Ureter (tissue), 1 donor: ENCODE data around the gene PEAK3. TPM values are rescaled to one million over a fixed set of nuclear protein-coding genes. Genes with fewer than 3 reads are reported as not detected.
A peak's percentile ranks its signal among the peaks of the same experiment; 100 is the strongest.

Source experiments
- DNase-seq: peaks from one replicate; pipeline ENCODE4 v3.0.0-alpha.2; 2020; ENCODE audit warnings: low spot score
- total RNA-seq: library from RNA; stranded (reverse); gene quantifications from one replicate; pipeline ENCODE4 v1.2.4, GENCODE V29; 2023
- donor health status: DM: yes; HTN: yes; CAD: no.

PEAK3 gene
- total RNA-seq, 1 donor from 2014 or later: 0.99 TPM

GRCh38 chr19:2270423-2271233 lies 11.3 kb downstream of the PEAK3 start:
- peak; percentile 90 for DNase-seq

GRCh38 chr19:2270157-2270422 lies 11.9 kb downstream of the PEAK3 start:
- no peak for DNase-seq

GRCh38 chr19:2269244-2270156 lies 12.5 kb downstream of the PEAK3 start:
- peak; percentile 99 for DNase-seq

GRCh38 chr19:2268861-2269243 lies 13.1 kb downstream of the PEAK3 start:
- no peak for DNase-seq

GRCh38 chr19:2268480-2268830 lies 13.5 kb downstream of the PEAK3 start:
- DNase-seq: no peak

- DNase-seq: peak; percentile 84
Measured at GRCh38 chr19:2266183-2266993, 15.6 kb downstream of the PEAK3 start.

GRCh38 chr19:2261438-2262172 lies 20.4 kb downstream of the PEAK3 start:
- no peak for DNase-seq

GRCh38 chr19:2260341-2260805 lies 21.6 kb downstream of the PEAK3 start:
- no peak for DNase-seq

- DNase-seq: no peak
Measured at GRCh38 chr19:2259336-2259735, 22.6 kb downstream of the PEAK3 start.

- no peak for DNase-seq
Measured at GRCh38 chr19:2255982-2256685, 25.8 kb downstream of the PEAK3 start, which contains the start of gene JSRP1. JSRP1 (minus strand) TSS chr19:2256417; CDS start chr19:2255314, 1,103 bp downstream.

- no peak for DNase-seq
Measured at GRCh38 chr19:2255112-2255845, 26.7 kb downstream of the PEAK3 start.

- DNase-seq: no peak
Measured at GRCh38 chr19:2254064-2254872, 27.7 kb downstream of the PEAK3 start.

- DNase-seq: no peak
Measured at GRCh38 chr19:2253106-2254063, 28.6 kb downstream of the PEAK3 start.

- DNase-seq: no peak
Measured at GRCh38 chr19:2252797-2253105, 29.2 kb downstream of the PEAK3 start.

GRCh38 chr19:2252055-2252796 lies 29.7 kb downstream of the PEAK3 start:
- DNase-seq: no peak

GRCh38 chr19:2251106-2252054 lies 30.6 kb downstream of the PEAK3 start:
- no peak for DNase-seq
